PC-9 (cell line): ENCODE measurements around the gene IRF5. TPM values are rescaled to one million over a fixed set of nuclear protein-coding genes. Genes with fewer than 3 reads are reported as not detected.
"Not testable (repeated sequence)": the region's sequence is repeated elsewhere in the genome, so short reads cannot be mapped to it uniquely, and the experiment has no call there.

Source experiments
- BruUV-seq: library from RNA; stranded (reverse); fragments of 400-500 nt; replicated peaks from 2 replicates; lab custom pipeline; 2021; lab: Mats Ljungman, UMichigan
- CTCF ChIA-PET: fragments of 300-600 bp; sonication (Branson Sonifier 250); formaldehyde crosslinking; loops from one replicate; lab custom pipeline; 2022; ENCODE audit warnings: antibody characterized with exemption; lab: Charles Lee
- POLR2A ChIA-PET: fragments of 300-600 bp; sonication (Branson Sonifier 250); formaldehyde crosslinking; loops from one replicate; lab custom pipeline; 2022; ENCODE audit warnings: antibody characterized with exemption; ENCODE audit not compliant: unreplicated experiment; lab: Charles Lee
- DNase-seq, 2 experiments: peaks; one replicate each; pipeline versions ENCODE4 v3.0.0 to v3.0.0-alpha.2; 2015 to 2022; ENCODE audit warnings: mixed read lengths in 1 of 2
- H2AFZ ChIP-seq: fragments of 200-600 bp; sonication (generic); 2 replicates; pipeline ENCODE4 v1.8.1; 2017; ENCODE audit warnings: antibody characterized with exemption
- H3F3A ChIP-seq: fragments of 200-600 bp; sonication (generic); 2 replicates; pipeline ENCODE4 v1.8.1; 2017; ENCODE audit warnings: antibody characterized with exemption, mild to moderate bottlenecking, low read depth; ENCODE audit not compliant: insufficient read depth
- H3K27ac ChIP-seq: fragments of 200-600 bp; sonication (generic); 2 replicates; pipeline ENCODE4 v1.6.1; 2016; ENCODE audit warnings: mixed run types
- H3K27me3 ChIP-seq: fragments of 200-600 bp; sonication (generic); 2 replicates; pipeline ENCODE4 v1.6.1; 2016; ENCODE audit warnings: low read depth, mixed run types; ENCODE audit not compliant: insufficient read depth
- H3K36me3 ChIP-seq: fragments of 200-600 bp; sonication (generic); 2 replicates; pipeline ENCODE4 v1.6.1; 2016; ENCODE audit warnings: low read depth, mixed run types
- H3K4me1 ChIP-seq: fragments of 200-600 bp; sonication (generic); replicated peaks from 2 replicates; pipeline ENCODE4 v1.6.1; 2016; ENCODE audit warnings: mixed run types; ENCODE audit not compliant: insufficient read depth
- H3K4me2 ChIP-seq: fragments of 200-600 bp; sonication (generic); 2 replicates; pipeline ENCODE4 v1.6.1; 2017; ENCODE audit warnings: mixed run types
- H3K4me3 ChIP-seq: fragments of 200-600 bp; sonication (generic); 2 replicates; pipeline ENCODE4 v1.6.1; 2016; ENCODE audit warnings: mixed run types
- H3K79me2 ChIP-seq: fragments of 200-600 bp; sonication (generic); 2 replicates; pipeline ENCODE4 v1.6.1; 2017; ENCODE audit warnings: low read depth, mixed run types
- H3K9me2 ChIP-seq: fragments of 200-600 bp; sonication (generic); 2 replicates; pipeline ENCODE4 v1.8.1; 2017; ENCODE audit warnings: mild to moderate bottlenecking; ENCODE audit not compliant: insufficient read depth
- H3K9me3 ChIP-seq: fragments of 200-600 bp; sonication (generic); 2 replicates; pipeline ENCODE4 v1.8.1; 2016; ENCODE audit warnings: low read depth; ENCODE audit not compliant: insufficient read depth
- H4K20me1 ChIP-seq: fragments of 200-600 bp; sonication (generic); 2 replicates; pipeline ENCODE4 v1.8.1; 2017; ENCODE audit not compliant: insufficient read depth
- CTCF ChIP-seq: fragments of 200-600 bp; sonication (generic); conservative IDR thresholded peaks from 2 replicates; pipeline ENCODE4 v1.6.1; 2017; ENCODE audit warnings: mixed run types, antibody characterized with exemption, mild to moderate bottlenecking, moderate library complexity
- EZH2 ChIP-seq: fragments of 200-600 bp; sonication (generic); IDR thresholded peaks from 2 replicates; pipeline ENCODE4 v1.8.0; 2017; ENCODE audit warnings: antibody characterized with exemption, low read depth
- intact Hi-C: fragments of 100-400 bp; cut with micrococcal nuclease; formaldehyde crosslinking; loops from one replicate; pipeline ENCODE4 v1.10.0; 2022; ENCODE audit not compliant: unreplicated experiment
- total RNA-seq: library from RNA; stranded (reverse); gene quantifications from 2 replicates; pipeline ENCODE4 v1.2.3, GENCODE V29; 2021

Gene IRF5
- total RNA-seq, 1 experiment from 2014 or later: 3.4 TPM

- CTCF ChIA-PET: no interaction called here
- intact Hi-C loops: loop anchor here (10.0 kb wide), 1 partner anchor 101 kb away; no protein-coding TSS in a partner anchor
- H3K4me2 ChIP-seq: no peak overlapping the region
Observed at GRCh38 chr7:128993419-128993818, 55.7 kb downstream of the IRF5 start.

DNA sequence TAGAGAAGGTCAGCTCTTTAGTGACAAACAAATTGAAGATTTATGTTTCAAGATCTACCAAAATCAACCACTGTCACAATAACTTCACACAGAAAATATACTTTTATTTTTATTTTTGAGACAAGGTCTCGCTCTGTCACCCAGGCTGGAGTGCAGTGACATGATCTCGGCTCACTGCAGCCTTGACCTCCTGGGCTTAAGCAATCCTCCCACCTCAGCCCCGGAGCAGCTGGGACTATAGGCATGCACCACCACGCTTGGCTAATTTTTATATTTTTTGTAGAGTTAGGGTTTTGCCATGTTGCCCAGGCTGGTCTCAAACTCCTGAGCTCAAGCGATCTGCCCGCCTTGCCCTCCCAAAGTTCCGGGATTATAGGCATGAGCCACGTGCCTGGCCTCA, 56.8 kb downstream of the IRF5 start:
- H3K79me2 ChIP-seq, CTCF ChIA-PET, H3K4me3 ChIP-seq, H4K20me1 ChIP-seq, H3K27ac ChIP-seq, H3K4me1 ChIP-seq, BruUV-seq, H3K9me3 ChIP-seq, H2AFZ ChIP-seq, DNase-seq, H3K9me2 ChIP-seq, H3K27me3 ChIP-seq, POLR2A ChIA-PET, H3K4me2 ChIP-seq, H3F3A ChIP-seq: not testable (repeated sequence)
- peaks cover 29% of the 10 kb centered on the region for H3K36me3 ChIP-seq
- intact Hi-C loops: loop anchor here (10.0 kb wide), 1 partner anchor 100 kb away; no protein-coding TSS in a partner anchor

More at GRCh38 chr7:128993419-128993818, 55.7 kb downstream of the IRF5 start:
- H3K27ac ChIP-seq: no peak overlapping the region
- no peaks in the 10 kb centered on the region; the same call in 1 of the 2 replicates for H4K20me1 ChIP-seq
- H3K4me1 ChIP-seq: no peaks in the 10 kb centered on the region
- H3K9me3 ChIP-seq: no peaks in the 10 kb centered on the region
- no peaks in the 10 kb centered on the region for H3K27me3 ChIP-seq
- no peak overlapping the region for H2AFZ ChIP-seq
- DNase-seq: no peak
- TF ChIP-seq EZH2 (no peak), CTCF (no peak)
- peaks cover 29% of the 10 kb centered on the region for H3K36me3 ChIP-seq
- H3F3A ChIP-seq: no peaks in the 10 kb centered on the region
- H3K9me2 ChIP-seq: no peaks in the 10 kb centered on the region
- POLR2A ChIA-PET: no interaction called here
- BruUV-seq: no TSS peak
- no peaks in the 10 kb centered on the region for H3K79me2 ChIP-seq
- no peak overlapping the region for H3K4me3 ChIP-seq

DNA sequence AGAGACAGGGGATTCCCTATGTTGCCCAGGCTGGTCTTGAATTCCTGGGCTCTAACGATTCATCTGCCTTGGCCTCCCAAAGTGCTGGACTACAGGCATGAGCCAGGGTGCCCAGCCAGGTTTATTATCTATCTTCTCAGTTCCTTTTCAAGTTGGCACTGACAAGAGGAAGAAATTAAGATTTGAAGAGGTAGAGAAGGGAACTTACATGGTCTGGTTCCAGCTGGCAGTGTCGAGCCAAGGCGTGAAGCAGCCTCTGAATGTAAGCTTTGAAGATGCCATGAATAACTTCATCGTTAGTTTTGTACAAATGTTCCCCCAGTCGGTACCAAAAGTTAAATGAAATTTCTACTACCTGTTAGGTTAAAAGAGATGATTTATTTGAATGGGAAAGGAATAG, 59.5 kb downstream of the IRF5 start:
- Histone ChIP-seq H3K4me1 (no peaks in the 10 kb centered on the region), H2AFZ (no peak overlapping the region), H3K27ac (no peak overlapping the region), H3K9me3 (no peaks in the 10 kb centered on the region), H3K79me2 (no peaks in the 10 kb centered on the region), H3K27me3 (no peaks in the 10 kb centered on the region), H4K20me1 (no peaks in the 10 kb centered on the region), H3K4me2 (no peak overlapping the region), H3F3A (no peaks in the 10 kb centered on the region), H3K9me2 (no peaks in the 10 kb centered on the region), H3K36me3 (peaks cover 27% of the 10 kb centered on the region), H3K4me3 (no peak overlapping the region)
- no peak for TF ChIP-seq CTCF
- TF ChIP-seq EZH2: no peak
- no peak for DNase-seq
- ChIA-PET CTCF (no interaction called here), POLR2A (no interaction called here)
- BruUV-seq: no TSS peak
- intact Hi-C loops: loop anchor here (10.0 kb wide), 1 partner anchor 98 kb away; no protein-coding TSS in a partner anchor

Other genes starting within 250 kb of the IRF5 start
- 109 and 152 TPM in 2 replicates for gene CALU, start 198.6 kb upstream of the IRF5 start, total RNA-seq
- gene OPN1SW, start 162.1 kb upstream of the IRF5 start, total RNA-seq: not detected in 2 replicates
- 7.1 and 9.8 TPM in 2 replicates for gene CCDC136, start 146.0 kb upstream of the IRF5 start, total RNA-seq
- gene FLNC, start 107.5 kb upstream of the IRF5 start, total RNA-seq: 75.5 and 96.6 TPM in 2 replicates
- gene ATP6V1F, start 75.1 kb upstream of the IRF5 start, total RNA-seq: 114 and 169 TPM in 2 replicates
- 9.9 and 15.4 TPM in 2 replicates for gene KCP, start 27.2 kb upstream of the IRF5 start, total RNA-seq
- 56.6 and 59.2 TPM in 2 replicates for gene TNPO3, start 117.2 kb downstream of the IRF5 start, total RNA-seq
- 5.8 and 9.6 TPM in 2 replicates for gene TSPAN33, start 206.8 kb downstream of the IRF5 start, total RNA-seq